ENCODE data around the gene ABCB10.

The ABCB10 gene

GRCh38 chr1:229570305-229570704, 11.8 kb upstream of the ABCB10 start:
- no CpG with 5 or more reads among the region's 20 CpGs for WGBS (ENCODE audit: extremely low coverage, insufficient coverage, low lambda C conversion rate)
- no peak overlapping the region for H2AK5ac ChIP-seq (ENCODE audit: low read length)
- no peak overlapping the region for H3K9ac ChIP-seq (ENCODE audit: low read length)
- no peak overlapping the region for H3K4me3 ChIP-seq (ENCODE audit: low read length)
- H3K27me3 ChIP-seq (ENCODE audit: insufficient read depth, low read length, poor library complexity) = no peaks in the 10 kb centered on the region
- H3K23ac ChIP-seq (ENCODE audit: low read length) = no peak overlapping the region
- H2BK15ac ChIP-seq (replicated peaks; ENCODE audit: low read depth) = no peak overlapping the region
- no peak overlapping the region for H2BK120ac ChIP-seq (ENCODE audit: low read depth, low read length)
- H3K4ac ChIP-seq (ENCODE audit: low read depth, low read length) = no peak overlapping the region
- H3K36me3 ChIP-seq (ENCODE audit: control insufficient read depth, insufficient read depth, low read length) = no peaks in the 10 kb centered on the region
- H3K4me2 ChIP-seq (ENCODE audit: low read length) = no peak overlapping the region
- no peak overlapping the region for H3K56ac ChIP-seq (ENCODE audit: low read length)
- no peak overlapping the region for H4K8ac ChIP-seq (ENCODE audit: low read depth, low read length)
- DNase-seq = no peak
- no peak overlapping the region for H3K18ac ChIP-seq (ENCODE audit: low read length)
- H3K79me2 ChIP-seq (ENCODE audit: control insufficient read depth, insufficient read depth, low read length) = no peaks in the 10 kb centered on the region
- no peaks in the 10 kb centered on the region for H3K79me1 ChIP-seq (ENCODE audit: low read length)
- H3K4me1 ChIP-seq (ENCODE audit: control insufficient read depth, low read depth, low read length) = no peaks in the 10 kb centered on the region
- H3K27ac ChIP-seq (ENCODE audit: low read depth, low read length) = no peak overlapping the region
- no peak overlapping the region for H2BK5ac ChIP-seq (ENCODE audit: low read length)
- H4K5ac ChIP-seq (ENCODE audit: low read length) = no peak overlapping the region

- Histone ChIP-seq H3K18ac (ENCODE audit: low read length) (no peak overlapping the region), H3K56ac (ENCODE audit: low read length) (no peak overlapping the region), H2AK5ac (ENCODE audit: low read length) (no peak overlapping the region), H3K9ac (ENCODE audit: low read length) (no peak overlapping the region), H3K4me1 (ENCODE audit: control insufficient read depth, low read depth, low read length) (no peaks in the 10 kb centered on the region), H3K79me1 (ENCODE audit: low read length) (no peaks in the 10 kb centered on the region), H2BK15ac (replicated peaks; ENCODE audit: low read depth) (no peak overlapping the region), H3K4me3 (ENCODE audit: low read length) (no peak overlapping the region), H3K27ac (ENCODE audit: low read depth, low read length) (no peak overlapping the region), H3K79me2 (ENCODE audit: control insufficient read depth, insufficient read depth, low read length) (no peaks in the 10 kb centered on the region), H4K5ac (ENCODE audit: low read length) (no peak overlapping the region), H2BK5ac (ENCODE audit: low read length) (no peak overlapping the region), H3K4me2 (ENCODE audit: low read length) (no peak overlapping the region), H4K8ac (ENCODE audit: low read depth, low read length) (no peak overlapping the region), H2BK120ac (ENCODE audit: low read depth, low read length) (no peak overlapping the region), H3K36me3 (ENCODE audit: control insufficient read depth, insufficient read depth, low read length) (no peaks in the 10 kb centered on the region), H3K4ac (ENCODE audit: low read depth, low read length) (no peak overlapping the region), H3K27me3 (ENCODE audit: insufficient read depth, low read length, poor library complexity) (no peaks in the 10 kb centered on the region), H3K23ac (ENCODE audit: low read length) (no peak overlapping the region)
- no peak for DNase-seq
- no CpG with 5 or more reads among the region's 13 CpGs for WGBS (ENCODE audit: extremely low coverage, insufficient coverage, low lambda C conversion rate)
These were observed 8.8 kb upstream of the ABCB10 start for GRCh38 chr1:229567109-229567868.

- H4K8ac ChIP-seq (ENCODE audit: low read depth, low read length) = no peak overlapping the region
- no peaks in the 10 kb centered on the region for H3K27me3 ChIP-seq (ENCODE audit: insufficient read depth, low read length, poor library complexity)
- H3K79me1 ChIP-seq (ENCODE audit: low read length) = no peaks in the 10 kb centered on the region
- H2BK15ac ChIP-seq (replicated peaks; ENCODE audit: low read depth) = no peak overlapping the region
- no peak overlapping the region for H2AK5ac ChIP-seq (ENCODE audit: low read length)
- no peak overlapping the region for H4K5ac ChIP-seq (ENCODE audit: low read length)
- H2BK120ac ChIP-seq (ENCODE audit: low read depth, low read length) = no peak overlapping the region
- no peak overlapping the region for H2BK5ac ChIP-seq (ENCODE audit: low read length)
- no CpG with 5 or more reads among the region's 5 CpGs for WGBS (ENCODE audit: extremely low coverage, insufficient coverage, low lambda C conversion rate)
- H3K18ac ChIP-seq (ENCODE audit: low read length) = no peak overlapping the region
- no peak overlapping the region for H3K4me2 ChIP-seq (ENCODE audit: low read length)
- H3K4me1 ChIP-seq (ENCODE audit: control insufficient read depth, low read depth, low read length) = no peaks in the 10 kb centered on the region
- no peak overlapping the region for H3K4me3 ChIP-seq (ENCODE audit: low read length)
- H3K27ac ChIP-seq (ENCODE audit: low read depth, low read length) = no peak overlapping the region
- H3K4ac ChIP-seq (ENCODE audit: low read depth, low read length) = no peak overlapping the region
- no peaks in the 10 kb centered on the region for H3K79me2 ChIP-seq (ENCODE audit: control insufficient read depth, insufficient read depth, low read length)
- no peak overlapping the region for H3K9ac ChIP-seq (ENCODE audit: low read length)
- no peaks in the 10 kb centered on the region for H3K36me3 ChIP-seq (ENCODE audit: control insufficient read depth, insufficient read depth, low read length)
- H3K56ac ChIP-seq (ENCODE audit: low read length) = no peak overlapping the region
- H3K23ac ChIP-seq (ENCODE audit: low read length) = no peak overlapping the region
- peak; percentile 6 for DNase-seq
These were observed 5.2 kb upstream of the ABCB10 start for GRCh38 chr1:229563701-229564100.

GRCh38 chr1:229563241-229563640, 4.7 kb upstream of the ABCB10 start:
- no peak overlapping the region for H2BK5ac ChIP-seq (ENCODE audit: low read length)
- H3K79me2 ChIP-seq (ENCODE audit: control insufficient read depth, insufficient read depth, low read length) = no peaks in the 10 kb centered on the region
- no peak overlapping the region for H3K56ac ChIP-seq (ENCODE audit: low read length)
- H4K5ac ChIP-seq (ENCODE audit: low read length) = no peak overlapping the region
- H3K4me3 ChIP-seq (ENCODE audit: low read length) = no peak overlapping the region
- no peak overlapping the region for H3K9ac ChIP-seq (ENCODE audit: low read length)
- H2BK120ac ChIP-seq (ENCODE audit: low read depth, low read length) = no peak overlapping the region
- DNase-seq = peak; percentile 33
- no peak overlapping the region for H3K23ac ChIP-seq (ENCODE audit: low read length)
- no peak overlapping the region for H2AK5ac ChIP-seq (ENCODE audit: low read length)
- no peak overlapping the region for H3K4me2 ChIP-seq (ENCODE audit: low read length)
- H3K36me3 ChIP-seq (ENCODE audit: control insufficient read depth, insufficient read depth, low read length) = no peaks in the 10 kb centered on the region
- H3K18ac ChIP-seq (ENCODE audit: low read length) = no peak overlapping the region
- no peak overlapping the region for H2BK15ac ChIP-seq (replicated peaks; ENCODE audit: low read depth)
- H4K8ac ChIP-seq (ENCODE audit: low read depth, low read length) = no peak overlapping the region
- no peak overlapping the region for H3K27ac ChIP-seq (ENCODE audit: low read depth, low read length)
- no peaks in the 10 kb centered on the region for H3K79me1 ChIP-seq (ENCODE audit: low read length)
- H3K4me1 ChIP-seq (ENCODE audit: control insufficient read depth, low read depth, low read length) = no peaks in the 10 kb centered on the region
- WGBS (ENCODE audit: extremely low coverage, insufficient coverage, low lambda C conversion rate) = no CpG with 5 or more reads among the region's 7 CpGs
- H3K4ac ChIP-seq (ENCODE audit: low read depth, low read length) = no peak overlapping the region
- no peaks in the 10 kb centered on the region for H3K27me3 ChIP-seq (ENCODE audit: insufficient read depth, low read length, poor library complexity)

- H3K79me1 ChIP-seq (ENCODE audit: low read length) = no peaks in the 10 kb centered on the region
- no CpG with 5 or more reads among the region's 3 CpGs for WGBS (ENCODE audit: extremely low coverage, insufficient coverage, low lambda C conversion rate)
- no peak overlapping the region for H2AK5ac ChIP-seq (ENCODE audit: low read length)
- H4K8ac ChIP-seq (ENCODE audit: low read depth, low read length) = no peak overlapping the region
- H4K5ac ChIP-seq (ENCODE audit: low read length) = no peak overlapping the region
- H3K4me3 ChIP-seq (ENCODE audit: low read length) = no peak overlapping the region
- no peak overlapping the region for H3K18ac ChIP-seq (ENCODE audit: low read length)
- H3K79me2 ChIP-seq (ENCODE audit: control insufficient read depth, insufficient read depth, low read length) = no peaks in the 10 kb centered on the region
- no peaks in the 10 kb centered on the region for H3K4me1 ChIP-seq (ENCODE audit: control insufficient read depth, low read depth, low read length)
- no peak overlapping the region for H3K56ac ChIP-seq (ENCODE audit: low read length)
- no peak overlapping the region for H3K4ac ChIP-seq (ENCODE audit: low read depth, low read length)
- H3K36me3 ChIP-seq (ENCODE audit: control insufficient read depth, insufficient read depth, low read length) = no peaks in the 10 kb centered on the region
- no peak overlapping the region for H3K9ac ChIP-seq (ENCODE audit: low read length)
- no peaks in the 10 kb centered on the region for H3K27me3 ChIP-seq (ENCODE audit: insufficient read depth, low read length, poor library complexity)
- H3K4me2 ChIP-seq (ENCODE audit: low read length) = no peak overlapping the region
- H2BK15ac ChIP-seq (replicated peaks; ENCODE audit: low read depth) = no peak overlapping the region
- H2BK120ac ChIP-seq (ENCODE audit: low read depth, low read length) = no peak overlapping the region
- H3K23ac ChIP-seq (ENCODE audit: low read length) = no peak overlapping the region
- H2BK5ac ChIP-seq (ENCODE audit: low read length) = no peak overlapping the region
- H3K27ac ChIP-seq (ENCODE audit: low read depth, low read length) = no peak overlapping the region
- DNase-seq = no peak
These were observed 4.2 kb upstream of the ABCB10 start for GRCh38 chr1:229562686-229563085.

- no peaks in the 10 kb centered on the region for H3K4me1 ChIP-seq (ENCODE audit: control insufficient read depth, low read depth, low read length)
- no peaks in the 10 kb centered on the region for H3K36me3 ChIP-seq (ENCODE audit: control insufficient read depth, insufficient read depth, low read length)
- H3K27me3 ChIP-seq (ENCODE audit: insufficient read depth, low read length, poor library complexity) = no peaks in the 10 kb centered on the region
- no peak overlapping the region for H2BK120ac ChIP-seq (ENCODE audit: low read depth, low read length)
- H3K4ac ChIP-seq (ENCODE audit: low read depth, low read length) = no peak overlapping the region
- no peak overlapping the region for H3K56ac ChIP-seq (ENCODE audit: low read length)
- H3K79me2 ChIP-seq (ENCODE audit: control insufficient read depth, insufficient read depth, low read length) = peaks cover 2% of the 10 kb centered on the region
- DNase-seq = no peak
- H3K4me2 ChIP-seq (ENCODE audit: low read length) = no peak overlapping the region
- no peak overlapping the region for H3K4me3 ChIP-seq (ENCODE audit: low read length)
- H3K79me1 ChIP-seq (ENCODE audit: low read length) = peaks cover 5% of the 10 kb centered on the region
- no peak overlapping the region for H2AK5ac ChIP-seq (ENCODE audit: low read length)
- no CpG with 5 or more reads among the region's 5 CpGs for WGBS (ENCODE audit: extremely low coverage, insufficient coverage, low lambda C conversion rate)
- no peak overlapping the region for H3K9ac ChIP-seq (ENCODE audit: low read length)
- no peak overlapping the region for H3K23ac ChIP-seq (ENCODE audit: low read length)
- H2BK5ac ChIP-seq (ENCODE audit: low read length) = no peak overlapping the region
- H3K27ac ChIP-seq (ENCODE audit: low read depth, low read length) = no peak overlapping the region
- H3K18ac ChIP-seq (ENCODE audit: low read length) = no peak overlapping the region
- no peak overlapping the region for H2BK15ac ChIP-seq (replicated peaks; ENCODE audit: low read depth)
- H4K5ac ChIP-seq (ENCODE audit: low read length) = no peak overlapping the region
- H4K8ac ChIP-seq (ENCODE audit: low read depth, low read length) = no peak overlapping the region
These were observed 2.6 kb upstream of the ABCB10 start for GRCh38 chr1:229561141-229561540.
